ENCODE data around the gene NECAB3. TPM values are rescaled to one million over a fixed set of nuclear protein-coding genes. Genes with fewer than 3 reads are reported as not detected.

NECAB3 gene
- polyA plus RNA-seq, 1 of the 3 experiments (the other 2 are of a cell fraction) = 20.1 TPM

DNA sequence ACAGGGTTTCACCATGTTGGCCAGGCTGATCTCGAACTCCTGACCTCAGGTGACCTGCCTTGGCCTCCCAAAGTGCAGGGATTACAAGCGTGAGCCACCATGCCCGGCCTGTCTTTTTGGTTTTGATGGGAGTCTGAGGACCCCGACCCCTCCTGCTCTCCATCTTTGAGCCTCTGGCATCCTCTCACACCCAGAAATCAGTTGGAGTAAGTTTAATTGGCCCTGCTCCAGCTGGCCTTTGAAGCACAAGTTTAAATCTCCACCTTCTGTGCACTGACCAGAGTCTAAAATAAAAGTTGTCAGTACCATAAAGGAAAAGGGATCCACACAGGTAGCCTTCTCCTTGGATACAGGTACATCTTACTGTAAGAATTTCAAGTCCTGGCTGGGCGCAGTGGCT, 28.0 kb downstream of the NECAB3 start:
- Histone ChIP-seq H3K36me3 (replicated peaks in 1 of 2; ENCODE audit: control insufficient read depth in 1 of 2, insufficient read depth in 2 of 2, low read length in 1 of 2) (peaks cover 7 to 23% of the 10 kb centered on the region in 2 experiments), H2AFZ (ENCODE audit: low read depth) (no peak overlapping the region), H3K9me2 (no peaks in the 10 kb centered on the region), H3F3A (replicated peaks; ENCODE audit: insufficient read depth) (peaks cover 16% of the 10 kb centered on the region), H3K9me3 (no peaks in the 10 kb centered on the region), H3K4me2 (no peak overlapping the region), H4K20me1 (ENCODE audit: insufficient read depth) (peaks cover 32% of the 10 kb centered on the region), H3K27me3 (ENCODE audit: insufficient read depth) (no peaks in the 10 kb centered on the region), H3K4me1 (ENCODE audit: control insufficient read depth in 1 of 2, insufficient read depth in 2 of 2, low read depth in 1 of 2, low read length in 1 of 2) (peaks cover 13 to 44% of the 10 kb centered on the region in 2 experiments; a peak in 3 of 4 replicates), H3K4me3 (ENCODE audit: low read depth in 2 of 2, low read length in 1 of 2) (no peak overlapping the region), H3K79me2 (ENCODE audit: insufficient read depth) (no peaks in the 10 kb centered on the region), H3K27ac (ENCODE audit: low read depth in 2 of 2, low read length in 1 of 2) (no peak overlapping the region), H3K9ac (no peak overlapping the region)
- CTCF ChIA-PET = no interaction called here
- 95% methylated on average over 5 of the region's 5 CpGs for WGBS (ENCODE audit: low lambda C conversion rate)
- no peak for DNase-seq
- no peak for TF ChIP-seq TEAD4 (IDR thresholded peaks at IDR 0.05; ENCODE audit: borderline replicate concordance, insufficient read depth)
- TF ChIP-seq, protein P1, sequence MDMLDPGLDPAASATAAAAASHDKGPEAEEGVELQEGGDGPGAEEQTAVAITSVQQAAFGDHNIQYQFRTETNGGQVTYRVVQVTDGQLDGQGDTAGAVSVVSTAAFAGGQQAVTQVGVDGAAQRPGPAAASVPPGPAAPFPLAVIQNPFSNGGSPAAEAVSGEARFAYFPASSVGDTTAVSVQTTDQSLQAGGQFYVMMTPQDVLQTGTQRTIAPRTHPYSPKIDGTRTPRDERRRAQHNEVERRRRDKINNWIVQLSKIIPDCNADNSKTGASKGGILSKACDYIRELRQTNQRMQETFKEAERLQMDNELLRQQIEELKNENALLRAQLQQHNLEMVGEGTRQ (IDR thresholded peaks at IDR 0.05; ENCODE audit: borderline replicate concordance, low read depth, low read length) = no peak
- no peak for TF ChIP-seq RAD21 (IDR thresholded peaks at IDR 0.05; ENCODE audit: low read length)
- no peak for TF ChIP-seq TAF1 (IDR thresholded peaks at IDR 0.05; ENCODE audit: borderline replicate concordance, low read depth, low read length)
- no peak for TF ChIP-seq RCOR1 (IDR thresholded peaks at IDR 0.05; ENCODE audit: low read length)
- no peak for TF ChIP-seq IRF3 (IDR thresholded peaks at IDR 0.05; ENCODE audit: low read depth, low read length)
- TF ChIP-seq EZH2phosphoT487 (IDR thresholded peaks at IDR 0.05; ENCODE audit: borderline replicate concordance, low read depth) = no peak
- TF ChIP-seq, protein P2, sequence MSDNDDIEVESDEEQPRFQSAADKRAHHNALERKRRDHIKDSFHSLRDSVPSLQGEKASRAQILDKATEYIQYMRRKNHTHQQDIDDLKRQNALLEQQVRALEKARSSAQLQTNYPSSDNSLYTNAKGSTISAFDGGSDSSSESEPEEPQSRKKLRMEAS (IDR thresholded peaks at IDR 0.05; ENCODE audit: low read depth) = no peak
- TF ChIP-seq GABPA (IDR thresholded peaks at IDR 0.05; ENCODE audit: low read depth) = no peak
- no peak for TF ChIP-seq CHD2 (IDR thresholded peaks at IDR 0.05; ENCODE audit: low read length, partially characterized antibody)
- TF ChIP-seq JUND (IDR thresholded peaks at IDR 0.05) = no peak
- no peak for TF ChIP-seq POLR2AphosphoS5 (IDR thresholded peaks at IDR 0.05; ENCODE audit: low read depth, low read length)
- TF ChIP-seq RFX5 (IDR thresholded peaks at IDR 0.05; ENCODE audit: low read length) = no peak
- TF ChIP-seq GATA2 (CRISPR knock-in tag; IDR thresholded peaks at IDR 0.05) = no peak
- no peak for TF ChIP-seq EP300 (IDR thresholded peaks at IDR 0.05; ENCODE audit: borderline replicate concordance in 1 of 2, low read depth in 1 of 2, low read length in 1 of 2)
- TF ChIP-seq USF1 (IDR thresholded peaks at IDR 0.05; ENCODE audit: borderline replicate concordance, low read depth) = no peak
- no peak for TF ChIP-seq YY1 (IDR thresholded peaks at IDR 0.05; ENCODE audit: low read depth)
- no peak for TF ChIP-seq SIN3A (IDR thresholded peaks at IDR 0.05; ENCODE audit: borderline replicate concordance, low read depth, low read length)
- TF ChIP-seq FOXJ3 (CRISPR knock-in tag; IDR thresholded peaks at IDR 0.05) = no peak
- no peak for TF ChIP-seq ELF1 (IDR thresholded peaks at IDR 0.05)
- POLR2A ChIA-PET = interaction anchor here (1.7 kb wide), 1 partner anchor 21 kb away, joined by 4 read pairs; the partner anchor contains the start of gene ACTL10
